K562 treated with DMSO at 1 percent for 48 hours (cell line): ENCODE measurements around the gene DLL3. TPM values are rescaled to one million over a fixed set of nuclear protein-coding genes. Genes with fewer than 3 reads are reported as not detected.

ENCODE experiments used
- total RNA-seq: library from RNA; unstranded; fragments of 300-600 nt; gene quantifications from 2 replicates; pipeline ENCODE4 v1.2.3, GENCODE V29; 2022; ENCODE audit warnings: low replicate concordance; ENCODE audit errors: extremely low read depth

DLL3 gene
- not detected in 2 replicates for total RNA-seq

GRCh38 chr19:39498798-39499642 lies at the start of gene DLL3:
DLL3 (plus strand) TSS chr19:39498947; CDS start chr19:39498975, 28 bp downstream.

GRCh38 chr19:39480337-39481228 lies 18.2 kb upstream of the DLL3 start, which contains the start of gene TIMM50:
TIMM50 (plus strand) TSS chr19:39480838; CDS start chr19:39480854, 16 bp downstream.

GRCh38 chr19:39514840-39515550 lies 16.2 kb downstream of the DLL3 start, which contains the start of gene SELENOV:
SELENOV (plus strand) TSS chr19:39515139; CDS start chr19:39515213, 74 bp downstream.

GRCh38 chr19:39532233-39533002 lies 33.7 kb downstream of the DLL3 start, which contains the start of gene EID2B:
EID2B (minus strand) TSS chr19:39532852; CDS start chr19:39532802, 50 bp downstream.

DNA sequence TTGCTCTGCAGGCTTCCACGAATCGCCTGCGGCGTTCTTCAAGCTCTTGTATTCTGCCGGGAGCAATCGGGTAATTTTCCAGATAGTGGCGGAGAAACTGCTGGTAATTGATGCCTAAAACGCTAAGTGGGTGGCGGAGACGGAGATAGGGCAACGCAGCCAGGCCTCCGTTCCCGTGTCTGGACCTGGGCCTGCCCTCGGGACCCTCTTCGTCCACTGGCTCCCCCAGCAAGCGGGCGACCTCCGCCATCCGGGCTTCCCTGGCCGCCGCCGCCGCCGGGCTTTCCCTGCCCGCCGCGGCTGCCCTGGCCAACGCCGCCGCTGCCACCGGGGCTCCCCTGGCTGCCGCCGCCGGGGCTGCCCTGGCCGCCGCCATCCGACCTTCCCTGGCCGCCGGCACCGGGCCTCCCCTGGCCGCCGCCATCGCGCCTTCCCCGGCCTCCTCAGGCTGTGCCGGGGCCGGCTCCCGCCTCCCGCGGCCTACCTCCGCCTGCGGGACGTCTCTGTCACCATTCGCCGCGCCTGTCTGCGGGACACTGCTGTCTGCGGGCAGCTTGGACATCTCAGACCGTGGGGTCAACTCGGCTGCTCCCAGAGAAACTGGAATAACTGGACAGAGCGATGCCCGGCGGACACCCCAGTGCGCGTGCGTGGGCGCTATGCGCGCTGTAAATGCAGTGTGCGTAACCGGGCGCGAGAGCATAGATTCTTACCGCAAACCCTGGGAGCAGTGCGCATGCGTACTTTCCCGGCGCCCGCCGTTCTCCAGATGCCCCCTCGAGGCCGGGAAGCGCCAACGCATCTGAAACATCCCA lies 41.0 kb downstream of the DLL3 start, which contains the start of gene EID2:
Gene EID2 (minus strand): TSS at position 644 of the 815 bp plus-strand sequence. CDS start 82 bp downstream, at position 562.

Other genes starting within 250 kb of the DLL3 start
- not detected in 2 replicates for gene IFNL2, start 230.6 kb upstream of the DLL3 start, total RNA-seq
- gene IFNL1, start 202.5 kb upstream of the DLL3 start, total RNA-seq: not detected in 2 replicates
- gene LRFN1, start 178.1 kb upstream of the DLL3 start, total RNA-seq: not detected in 2 replicates
- not detected in 2 replicates for gene GMFG, start 162.9 kb upstream of the DLL3 start, total RNA-seq
- not detected in 2 replicates for gene SAMD4B, start 156.5 kb upstream of the DLL3 start, total RNA-seq
- not detected in 2 replicates for gene PAF1, start 107.8 kb upstream of the DLL3 start, total RNA-seq
- gene MED29, start 107.6 kb upstream of the DLL3 start, total RNA-seq: not detected in 2 replicates
- gene ZFP36, start 92.1 kb upstream of the DLL3 start, total RNA-seq: not detected in 2 replicates
- not detected in 2 replicates for gene PLEKHG2, start 86.3 kb upstream of the DLL3 start, total RNA-seq
- gene RPS16, start 63.0 kb upstream of the DLL3 start, total RNA-seq: 3,626 and 6,643 TPM in 2 replicates
- gene SUPT5H, start 53.4 kb upstream of the DLL3 start, total RNA-seq: 132 TPM in 1 of 2 replicates, not detected in the other
- gene TIMM50, start 18.1 kb upstream of the DLL3 start, total RNA-seq: 5,575 TPM in 1 of 2 replicates, not detected in the other
- not detected in 2 replicates for gene SELENOV, start 16.2 kb downstream of the DLL3 start, total RNA-seq
- gene EID2B, start 33.9 kb downstream of the DLL3 start, total RNA-seq: not detected in 2 replicates
- not detected in 2 replicates for gene EID2, start 41.2 kb downstream of the DLL3 start, total RNA-seq
- gene LGALS13, start 103.6 kb downstream of the DLL3 start, total RNA-seq: not detected in 2 replicates
- gene LGALS16, start 157.0 kb downstream of the DLL3 start, total RNA-seq: not detected in 2 replicates
- gene LGALS14, start 205.5 kb downstream of the DLL3 start, total RNA-seq: not detected in 2 replicates
- gene CLC, start 239.1 kb downstream of the DLL3 start, total RNA-seq: not detected in 2 replicates